Cortex of kidney (tissue), 1 donor: ENCODE data around the gene HJURP.

ENCODE experiments used
- DNase-seq: peaks from one replicate; lab custom pipeline; 2025; lab: John Stamatoyannopoulos, UW

The HJURP gene

DNA sequence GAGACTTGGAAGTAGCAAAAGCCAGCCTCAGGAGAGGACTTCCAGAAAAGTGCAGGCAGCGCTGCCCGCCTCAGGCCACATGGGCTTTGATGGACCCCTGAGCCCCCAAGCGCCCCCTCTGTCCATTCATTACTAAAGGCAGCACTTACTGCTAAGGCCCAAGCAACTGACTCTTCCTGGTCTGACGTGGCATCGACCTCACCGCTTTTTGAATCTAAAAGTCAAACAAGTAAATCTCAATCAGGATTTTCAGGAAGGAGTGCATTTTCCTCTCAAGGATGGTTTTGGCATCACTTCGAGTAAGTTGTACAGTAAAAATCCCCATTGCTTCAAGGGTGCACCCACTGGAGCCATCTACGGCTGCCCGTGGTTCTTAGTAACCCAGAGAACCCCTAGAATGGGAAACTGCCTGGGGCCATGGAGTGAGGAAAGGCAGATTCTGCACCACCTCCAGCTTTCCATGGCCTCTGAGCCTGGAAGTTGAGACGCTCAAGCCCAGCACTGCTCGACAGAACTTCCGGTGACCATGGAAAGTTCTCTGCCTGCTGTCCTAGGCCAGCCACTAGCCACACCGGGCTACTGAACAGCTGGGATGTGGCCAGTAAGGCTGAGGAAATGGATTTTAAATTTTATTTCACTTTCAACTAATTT lies 7.0 kb downstream of the HJURP start:
- no peak for DNase-seq

GRCh38 chr2:233846387-233847247 lies 7.7 kb downstream of the HJURP start:
- DNase-seq = no peak

DNA sequence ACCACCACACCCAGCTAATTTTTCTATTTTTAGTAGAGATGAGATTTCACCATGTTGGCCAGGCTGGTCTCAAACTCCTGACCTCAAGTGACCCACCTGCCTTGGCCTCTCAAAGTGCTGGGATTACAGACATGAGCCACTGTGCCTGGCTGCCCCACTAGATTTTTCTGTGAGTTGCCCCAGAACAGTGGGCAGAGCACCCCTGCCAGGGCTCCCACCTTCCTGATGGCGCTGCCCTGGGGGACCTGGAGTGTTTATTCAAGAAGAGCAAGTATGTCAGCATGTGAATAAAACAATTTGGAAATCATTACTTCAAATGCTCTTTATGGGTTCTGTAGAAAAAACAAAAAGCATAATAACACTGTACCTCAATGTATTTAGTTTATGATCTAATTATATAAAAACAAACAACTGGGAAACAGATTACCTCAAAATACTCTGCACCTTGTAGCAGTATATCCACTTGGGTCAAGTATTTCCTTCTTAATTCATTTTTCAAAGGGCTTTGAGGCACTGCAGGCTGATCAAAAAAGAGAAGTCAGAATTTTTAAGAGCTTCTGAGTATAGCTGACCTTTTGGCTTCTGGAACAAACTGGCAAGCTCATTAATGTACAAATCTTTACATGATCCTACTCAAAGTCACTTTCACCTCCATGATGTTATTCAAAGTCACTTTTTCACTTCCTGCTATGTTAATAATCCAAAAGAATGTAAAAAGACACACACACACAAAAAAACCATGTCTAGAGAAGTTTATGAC lies 8.9 kb downstream of the HJURP start:
- DNase-seq = no peak

DNA sequence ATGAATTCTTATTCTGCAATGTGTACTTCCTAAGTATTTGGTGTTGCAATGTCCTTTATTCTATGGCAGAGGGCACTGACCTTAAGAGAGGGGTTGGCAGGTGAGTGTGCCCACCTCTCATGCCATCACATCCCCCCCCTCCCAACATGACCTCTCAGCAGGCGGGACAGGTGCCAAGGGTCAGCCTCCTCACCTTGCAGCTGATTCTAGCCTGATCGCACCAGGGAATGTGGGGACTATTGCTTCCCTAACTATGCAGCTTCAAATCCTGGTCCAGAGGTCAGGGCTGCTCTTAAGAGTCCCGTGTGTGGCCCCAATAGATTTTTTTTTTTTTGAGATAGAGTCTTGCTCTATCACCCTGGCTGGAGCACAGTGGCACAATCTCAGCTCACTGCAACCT lies 9.5 kb downstream of the HJURP start:
- DNase-seq = no peak

- no peak for DNase-seq
Measured at GRCh38 chr2:233844064-233844807, 10.1 kb downstream of the HJURP start.

GRCh38 chr2:233841183-233841582 lies 13.2 kb downstream of the HJURP start:
- no peak for DNase-seq

GRCh38 chr2:233840520-233840919 lies 13.8 kb downstream of the HJURP start:
- no peak for DNase-seq

DNA sequence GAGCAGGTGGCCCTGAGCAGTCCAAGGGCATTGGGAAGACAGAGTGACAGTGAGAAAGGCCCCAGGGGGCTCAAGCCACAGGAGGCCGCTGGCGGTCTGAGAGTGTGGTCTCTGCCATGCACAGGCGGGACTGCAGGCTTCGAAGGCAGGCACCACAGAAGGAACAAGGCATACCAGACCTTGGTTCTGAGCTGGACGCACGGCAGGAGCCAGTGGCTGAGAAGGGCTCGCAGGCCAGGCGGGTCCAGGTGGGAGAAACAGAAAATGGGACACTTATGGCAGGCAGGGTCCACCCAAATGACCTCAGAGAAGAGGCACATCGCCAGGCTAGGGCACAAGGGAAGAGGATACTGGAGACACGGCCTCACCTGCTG lies 14.9 kb downstream of the HJURP start:
- no peak for DNase-seq

DNA sequence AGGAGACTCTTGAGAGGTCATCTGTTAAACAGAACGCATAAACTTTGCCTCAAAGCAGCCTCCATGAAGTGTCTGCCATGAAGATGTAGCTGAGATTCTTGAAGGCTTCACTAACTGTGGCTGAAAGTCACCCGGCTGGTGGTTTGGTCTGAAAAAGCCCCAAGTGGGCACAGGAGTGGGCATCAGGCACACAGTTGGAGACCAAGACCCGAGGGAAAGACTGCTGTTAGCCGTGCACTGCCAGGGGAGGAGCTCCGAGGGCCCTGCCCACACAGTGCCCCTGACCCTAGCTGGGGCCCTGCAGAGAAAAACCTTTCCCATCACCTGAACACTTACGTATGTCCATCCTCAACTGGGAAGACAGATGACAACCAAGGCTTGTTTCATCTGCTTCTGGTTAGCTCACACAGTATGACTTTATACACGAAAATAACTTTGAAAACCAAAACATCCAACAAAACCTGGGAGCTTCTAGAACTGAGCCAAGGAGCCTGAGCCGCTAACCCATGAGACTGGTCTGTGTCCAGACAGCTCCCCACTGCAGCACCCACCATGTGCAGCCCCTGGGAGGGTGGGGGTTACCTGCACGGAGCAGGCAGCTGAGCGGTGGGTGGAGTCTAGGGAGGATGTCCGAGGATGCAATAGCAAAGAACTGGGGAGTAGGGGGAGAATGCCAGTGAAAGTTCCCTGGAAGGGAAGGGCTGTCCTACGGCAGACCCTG lies 15.4 kb downstream of the HJURP start:
- no peak for DNase-seq

DNA sequence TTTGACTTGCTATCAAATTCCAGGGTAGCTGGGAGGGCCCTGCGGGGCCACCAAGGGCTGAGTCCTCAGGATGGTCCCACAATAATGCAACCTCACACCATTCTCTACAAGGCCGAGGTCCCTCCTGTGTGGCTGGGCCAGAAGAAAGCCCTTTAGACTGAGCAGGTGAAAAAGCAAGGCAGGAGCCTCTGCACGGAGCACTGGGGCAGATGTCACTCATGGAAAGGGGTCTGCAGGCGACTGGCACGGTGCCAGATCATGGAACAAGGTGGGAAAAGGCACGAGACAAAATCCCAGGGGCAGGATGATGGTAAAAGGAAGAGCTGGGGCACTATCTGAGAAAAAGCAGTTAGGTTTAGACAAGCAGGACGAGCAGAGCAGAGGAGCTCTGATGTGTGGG lies 16.1 kb downstream of the HJURP start:
- no peak for DNase-seq

GRCh38 chr2:233837694-233838229 lies 16.6 kb downstream of the HJURP start:
- no peak for DNase-seq

DNA sequence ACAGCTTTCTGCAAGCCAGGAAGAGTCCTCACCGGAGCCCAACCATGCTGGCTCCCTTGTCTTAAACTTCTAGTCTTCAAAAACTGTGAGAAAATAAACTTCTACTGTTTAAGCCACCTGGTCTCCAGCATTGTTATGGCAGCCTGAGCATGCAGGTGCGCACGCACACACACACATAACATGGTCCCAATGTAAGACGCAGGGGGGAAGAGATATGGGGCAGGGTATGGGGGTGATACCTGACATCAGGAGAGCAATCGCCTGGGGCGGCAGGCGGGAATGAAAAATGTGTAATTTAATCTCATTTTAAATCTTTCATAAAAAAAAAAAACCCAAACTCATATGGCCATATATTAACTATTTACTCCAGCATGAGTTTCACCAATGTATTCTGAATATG lies 18.0 kb downstream of the HJURP start:
- DNase-seq = no peak

- DNase-seq = no peak
Measured at GRCh38 chr2:233835230-233836186, 18.8 kb downstream of the HJURP start.

- no peak for DNase-seq
Measured at GRCh38 chr2:233833345-233833744, 21.0 kb downstream of the HJURP start.

GRCh38 chr2:233832869-233833311 lies 21.4 kb downstream of the HJURP start:
- DNase-seq = no peak

DNA sequence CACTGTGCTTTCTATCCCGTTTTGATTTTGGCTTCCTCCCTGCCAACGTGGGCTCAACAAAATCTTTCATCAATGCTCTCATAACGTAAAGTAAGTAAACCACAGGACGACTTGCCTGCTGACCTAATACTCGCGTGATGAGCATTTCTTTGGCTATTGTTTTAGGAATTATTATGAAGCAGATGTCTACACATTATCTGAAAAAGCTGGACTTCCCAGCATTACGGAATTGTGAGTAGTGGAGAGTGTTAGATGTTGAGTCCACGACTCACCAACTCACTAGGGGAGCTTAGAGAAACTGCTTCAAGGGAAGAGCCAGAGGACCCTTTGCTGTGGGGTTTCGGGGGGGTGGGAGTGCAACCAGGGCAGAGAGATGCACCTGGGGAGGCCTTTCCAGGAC lies 21.9 kb downstream of the HJURP start:
- no peak for DNase-seq

DNA sequence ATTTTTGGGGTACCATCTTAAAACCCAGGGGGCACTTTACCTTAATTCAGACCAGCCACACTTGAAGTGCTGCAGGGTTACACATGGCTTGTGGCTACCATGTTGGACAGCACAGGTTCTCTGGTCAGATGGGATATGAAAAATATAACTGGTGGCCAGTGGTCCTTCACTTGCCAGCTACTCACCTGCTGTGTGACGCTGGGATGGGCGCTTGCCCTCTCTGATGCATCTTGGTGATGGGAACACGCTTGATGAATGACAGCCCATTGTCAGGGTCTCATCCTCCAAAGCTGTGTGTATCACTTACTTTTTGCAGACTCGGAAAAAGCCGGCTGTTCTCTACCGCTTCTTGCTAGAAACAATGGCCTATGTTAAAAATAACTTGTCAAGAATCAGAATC lies 22.5 kb downstream of the HJURP start:
- DNase-seq = no peak

DNA sequence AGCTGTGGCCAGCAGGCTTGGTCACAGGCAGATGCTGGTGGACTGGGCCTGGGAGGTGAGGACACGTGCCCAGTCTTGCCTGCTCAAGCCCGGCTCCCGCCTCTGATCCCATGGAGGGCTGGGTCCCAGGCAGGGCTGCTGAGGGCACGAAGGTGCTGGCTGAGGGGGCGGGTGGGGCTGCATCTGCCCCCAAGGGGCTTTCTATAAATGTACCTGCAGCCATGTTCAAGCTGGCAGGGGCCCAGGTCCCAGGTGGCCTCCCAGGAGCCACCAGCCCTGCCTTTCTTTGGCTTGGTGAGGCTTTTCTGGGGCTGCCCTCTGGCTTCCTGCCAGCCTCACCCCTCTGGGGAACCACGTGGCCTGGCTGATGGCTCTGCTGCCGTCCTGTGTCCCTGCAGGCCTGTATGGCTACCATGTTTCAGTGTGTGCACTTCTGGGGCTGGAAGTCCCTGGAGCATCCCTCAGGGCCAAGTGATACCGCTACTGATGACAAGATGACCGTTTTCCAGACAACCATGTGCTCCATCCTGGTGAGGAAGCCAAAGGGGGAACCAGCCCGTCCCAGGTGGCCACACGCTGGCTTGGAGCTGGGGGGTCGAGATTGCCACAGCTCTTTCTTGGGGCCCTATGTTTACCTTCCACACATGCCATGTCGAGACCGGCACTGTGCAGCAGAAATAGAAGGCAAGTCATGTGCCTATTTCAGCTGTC lies 23.2 kb downstream of the HJURP start:
- no peak for DNase-seq

DNA sequence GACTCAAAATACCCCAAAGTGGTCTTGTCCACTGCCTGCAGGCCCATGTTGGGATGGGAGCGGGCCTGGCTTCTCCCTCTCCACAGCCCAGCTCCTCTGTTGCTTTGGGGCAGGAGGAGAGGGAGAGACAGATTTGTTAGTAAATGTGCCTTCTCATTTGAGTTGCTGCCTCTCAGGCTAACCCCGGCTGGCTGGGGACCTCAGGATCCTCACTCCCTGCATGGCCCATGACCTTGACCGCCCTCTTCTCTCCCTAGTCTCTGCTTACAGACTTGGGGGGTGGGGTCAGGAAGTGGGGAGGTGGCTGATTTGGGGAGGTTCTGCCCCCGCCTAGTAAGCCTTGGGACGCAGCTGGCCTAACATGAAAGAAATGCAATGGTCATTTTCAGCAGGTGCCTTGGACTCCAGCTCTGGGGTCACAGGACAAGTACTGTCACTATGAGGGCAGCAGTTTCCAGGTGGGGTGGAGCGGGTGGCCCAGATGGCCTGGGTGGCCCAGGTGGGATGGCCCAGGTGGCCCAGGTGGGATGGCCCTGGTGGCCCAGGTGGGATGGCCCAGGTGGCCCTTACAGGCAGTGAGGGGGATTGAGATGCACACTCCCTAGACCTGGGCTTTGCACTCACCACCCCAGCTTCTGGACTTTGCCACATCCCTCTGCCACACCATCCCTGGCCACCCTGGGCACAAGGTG lies 24.1 kb downstream of the HJURP start:
- DNase-seq = no peak
